ENCODE results near the gene RASGEF1C. TPM values are rescaled to one million over a fixed set of nuclear protein-coding genes. Genes with fewer than 3 reads are reported as not detected.
A peak's percentile ranks its signal among the peaks of the same experiment; 100 is the strongest.

RASGEF1C gene
- total and polyA plus RNA-seq, 9 donors = 2.3 to 5.3 (median 3.5) TPM

DNA sequence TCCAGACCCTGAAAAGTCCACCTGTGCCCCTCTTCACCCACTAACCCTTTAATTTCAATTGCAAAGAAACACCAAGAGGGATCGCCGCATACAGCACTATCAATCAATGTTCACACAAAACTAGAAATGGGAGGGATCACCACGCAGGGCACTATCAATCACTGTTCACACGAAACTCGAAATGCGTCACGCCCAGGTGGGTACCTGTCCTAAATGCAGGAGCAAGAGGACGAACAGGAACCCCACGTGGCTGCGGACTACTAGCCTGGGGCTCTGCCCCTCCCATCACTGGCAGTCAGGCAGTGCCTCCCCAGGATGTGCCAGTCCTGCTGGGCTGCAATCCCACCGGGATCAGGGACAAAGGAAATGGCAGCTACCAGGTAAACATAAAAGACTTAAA, 28.2 kb downstream of the RASGEF1C start:
- no peaks in the 10 kb centered on the region for H3K9me3 ChIP-seq (replicated peaks; ENCODE audit: control insufficient read depth, low read depth, low read length)
- no peaks in the 10 kb centered on the region for H3K27me3 ChIP-seq (ENCODE audit: control insufficient read depth, insufficient read depth, low read length)
- no peak for DNase-seq
- no peak overlapping the region for H3K4me3 ChIP-seq (ENCODE audit: low read length)
- 87% methylated on average over 8 of the region's 11 CpGs for WGBS (ENCODE audit: insufficient coverage)
- no peak overlapping the region for H3K27ac ChIP-seq (ENCODE audit: low read length)
- peaks cover 45% of the 10 kb centered on the region for H3K4me1 ChIP-seq (ENCODE audit: control insufficient read depth, insufficient read depth, low read length)
- no peaks in the 10 kb centered on the region for H3K36me3 ChIP-seq (ENCODE audit: control insufficient read depth, insufficient read depth, low read length)

DNA sequence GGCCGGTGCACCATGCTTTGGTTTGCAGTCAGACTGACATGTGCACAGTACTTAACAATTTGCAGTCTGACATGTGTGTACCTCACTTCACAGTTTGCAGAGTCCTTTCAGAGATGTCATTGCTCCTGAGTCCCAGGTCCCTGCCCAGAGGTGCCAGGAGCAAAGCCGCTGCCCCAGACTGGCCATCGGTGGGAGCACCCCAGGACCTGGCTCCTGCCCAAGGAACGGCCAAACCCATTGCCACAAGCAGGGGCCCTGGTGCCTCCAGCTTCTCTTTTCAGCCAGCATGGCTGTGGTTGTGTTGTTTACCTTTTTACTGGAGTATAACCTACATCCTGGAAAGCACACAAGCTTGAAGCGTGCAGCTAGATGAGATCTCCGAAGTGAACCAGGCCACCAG, 28.6 kb downstream of the RASGEF1C start:
- Histone ChIP-seq H3K27me3 (ENCODE audit: control insufficient read depth, insufficient read depth, low read length) (no peaks in the 10 kb centered on the region), H3K9me3 (replicated peaks; ENCODE audit: control insufficient read depth, low read depth, low read length) (no peaks in the 10 kb centered on the region), H3K4me3 (ENCODE audit: low read length) (no peak overlapping the region), H3K27ac (ENCODE audit: low read length) (no peak overlapping the region), H3K36me3 (ENCODE audit: control insufficient read depth, insufficient read depth, low read length) (no peaks in the 10 kb centered on the region), H3K4me1 (ENCODE audit: control insufficient read depth, insufficient read depth, low read length) (peaks cover 45% of the 10 kb centered on the region)
- WGBS (ENCODE audit: insufficient coverage) = 56% methylated on average over 5 of the region's 6 CpGs
- DNase-seq = no peak

DNA sequence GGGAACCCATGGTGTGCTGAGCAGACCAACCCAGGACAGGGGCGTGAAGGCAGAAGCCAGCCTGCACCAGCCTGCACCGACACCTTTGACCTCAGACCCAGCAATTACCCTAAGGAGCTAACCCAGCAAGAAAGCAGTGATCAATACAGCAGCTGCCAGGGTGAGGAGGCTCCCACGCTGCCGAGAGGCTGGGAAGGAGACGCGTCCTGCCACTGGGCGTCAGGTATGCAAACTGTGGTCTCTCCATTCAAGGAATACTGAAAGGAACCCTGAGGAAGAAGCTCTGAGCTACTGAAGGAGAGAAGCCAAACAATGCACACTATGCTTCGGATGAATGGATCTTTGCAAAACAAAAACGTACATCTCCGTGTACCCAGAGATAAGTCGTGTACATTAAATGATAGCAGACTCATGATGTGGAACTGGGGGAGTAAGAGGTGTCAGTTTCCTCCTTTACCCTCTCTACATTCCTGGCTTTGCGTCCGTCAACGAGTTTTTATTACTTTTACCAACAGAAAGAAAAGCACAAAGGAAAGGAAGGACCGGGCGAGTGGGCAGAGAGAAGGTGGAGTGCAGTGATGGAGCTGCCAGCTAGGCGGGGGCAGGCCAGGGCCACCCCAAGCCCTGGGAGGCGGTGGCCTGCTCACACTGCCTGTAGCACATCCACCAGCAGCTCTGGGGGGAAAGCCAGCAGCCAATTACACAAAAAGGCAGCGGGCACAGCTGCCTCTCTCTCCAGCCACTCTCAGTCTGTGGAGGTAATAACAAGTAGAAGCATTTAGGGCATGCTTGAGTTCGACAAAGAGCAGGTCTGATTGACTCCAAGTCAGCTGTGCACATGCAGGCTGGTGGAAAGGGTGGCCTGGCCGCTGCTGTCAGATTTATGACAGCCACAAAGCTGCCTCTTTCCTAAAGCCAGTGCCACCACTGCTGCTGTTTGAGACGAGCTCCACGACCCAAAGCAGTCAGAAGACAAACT, 29.3 kb downstream of the RASGEF1C start:
- Histone ChIP-seq H3K4me1 (ENCODE audit: control insufficient read depth, insufficient read depth, low read length) (peaks cover 51% of the 10 kb centered on the region), H3K36me3 (ENCODE audit: control insufficient read depth, insufficient read depth, low read length) (no peaks in the 10 kb centered on the region), H3K27ac (ENCODE audit: low read length) (peak overlapping the region; percentile 1), H3K27me3 (ENCODE audit: control insufficient read depth, insufficient read depth, low read length) (no peaks in the 10 kb centered on the region), H3K9me3 (replicated peaks; ENCODE audit: control insufficient read depth, low read depth, low read length) (no peaks in the 10 kb centered on the region), H3K4me3 (ENCODE audit: low read length) (no peak overlapping the region)
- WGBS (ENCODE audit: insufficient coverage) = 39% methylated on average over 12 of the region's 23 CpGs
- DNase-seq = peak; percentile 43

DNA sequence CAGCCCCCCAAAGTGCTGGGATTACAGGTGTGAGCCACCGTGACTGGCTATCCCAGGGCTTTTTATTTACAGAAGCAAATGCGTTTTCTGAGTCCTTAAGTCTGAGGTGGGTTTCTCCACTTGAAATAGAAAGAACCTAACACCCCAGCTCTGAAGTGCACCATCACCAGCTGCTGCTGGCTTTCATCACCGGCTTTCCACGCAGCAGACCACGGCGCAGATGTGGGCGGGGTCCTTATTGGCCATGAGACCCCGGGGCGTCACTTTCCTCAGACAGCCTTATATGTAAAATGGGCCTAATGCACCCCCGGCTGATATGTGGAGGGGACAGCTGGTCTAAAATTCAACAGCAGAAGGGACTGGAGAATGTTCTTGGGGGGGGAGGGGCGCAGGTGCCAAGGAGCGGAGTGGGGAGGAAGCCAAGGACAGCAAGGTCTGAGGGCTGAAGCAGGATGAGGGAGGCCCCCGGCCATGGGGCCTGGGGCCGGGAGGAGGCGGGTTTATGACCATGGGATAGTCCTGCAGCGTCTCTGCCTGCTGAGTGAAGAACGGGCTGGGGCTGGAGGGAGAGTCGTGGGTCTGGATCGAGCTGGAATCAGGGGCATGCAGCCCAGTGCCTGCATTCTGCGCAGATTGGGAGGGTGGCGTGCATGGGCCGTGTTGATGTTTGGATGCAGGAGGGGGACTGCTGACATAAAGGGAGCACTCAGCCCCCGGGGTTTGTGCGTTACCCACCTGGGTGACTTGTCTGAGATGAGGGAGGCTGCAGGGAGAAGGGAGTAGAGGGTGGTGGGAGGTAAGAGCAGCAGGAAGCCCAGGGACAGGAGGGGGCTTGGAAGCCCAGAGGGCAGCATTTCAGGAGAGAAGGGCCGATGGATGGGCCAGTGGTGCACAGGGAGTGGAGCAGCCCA, 30.2 kb downstream of the RASGEF1C start:
- H3K36me3 ChIP-seq (ENCODE audit: control insufficient read depth, insufficient read depth, low read length) = no peaks in the 10 kb centered on the region
- H3K27me3 ChIP-seq (ENCODE audit: control insufficient read depth, insufficient read depth, low read length) = no peaks in the 10 kb centered on the region
- H3K9me3 ChIP-seq (replicated peaks; ENCODE audit: control insufficient read depth, low read depth, low read length) = no peaks in the 10 kb centered on the region
- 62% methylated on average over 23 of the region's 25 CpGs for WGBS (ENCODE audit: insufficient coverage)
- H3K4me3 ChIP-seq (ENCODE audit: low read length) = no peak overlapping the region
- H3K4me1 ChIP-seq (ENCODE audit: control insufficient read depth, insufficient read depth, low read length) = peaks cover 56% of the 10 kb centered on the region
- no peak for DNase-seq
- no peak overlapping the region for H3K27ac ChIP-seq (ENCODE audit: low read length)

DNA sequence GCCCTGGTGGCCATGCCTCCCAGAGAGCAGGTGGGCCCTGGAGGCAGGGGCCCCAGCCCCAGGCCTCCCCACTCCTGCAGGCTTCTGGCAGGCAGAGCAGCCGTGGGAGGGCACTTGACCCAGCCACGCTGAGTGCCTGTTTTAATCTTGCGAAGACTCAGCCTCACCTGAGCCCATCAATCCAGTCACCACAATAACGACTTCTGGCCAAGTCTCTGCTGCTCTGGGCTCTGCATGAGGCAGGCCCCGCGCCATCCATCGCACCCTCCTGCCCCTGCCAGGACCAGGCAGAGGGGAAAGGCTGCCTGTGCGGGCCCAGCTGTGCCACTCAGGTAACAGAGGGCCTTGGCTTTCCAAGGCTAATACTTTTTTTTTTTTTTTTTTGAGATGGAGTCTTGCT, 32.8 kb downstream of the RASGEF1C start:
- Histone ChIP-seq H3K4me1 (ENCODE audit: control insufficient read depth, insufficient read depth, low read length) (peaks cover 79% of the 10 kb centered on the region), H3K27ac (ENCODE audit: low read length) (no peak overlapping the region), H3K36me3 (ENCODE audit: control insufficient read depth, insufficient read depth, low read length) (no peaks in the 10 kb centered on the region), H3K9me3 (replicated peaks; ENCODE audit: control insufficient read depth, low read depth, low read length) (no peaks in the 10 kb centered on the region), H3K27me3 (ENCODE audit: control insufficient read depth, insufficient read depth, low read length) (no peaks in the 10 kb centered on the region), H3K4me3 (ENCODE audit: low read length) (no peak overlapping the region)
- DNase-seq = no peak
- WGBS (ENCODE audit: insufficient coverage) = 84% methylated on average over 7 of the region's 8 CpGs

DNA sequence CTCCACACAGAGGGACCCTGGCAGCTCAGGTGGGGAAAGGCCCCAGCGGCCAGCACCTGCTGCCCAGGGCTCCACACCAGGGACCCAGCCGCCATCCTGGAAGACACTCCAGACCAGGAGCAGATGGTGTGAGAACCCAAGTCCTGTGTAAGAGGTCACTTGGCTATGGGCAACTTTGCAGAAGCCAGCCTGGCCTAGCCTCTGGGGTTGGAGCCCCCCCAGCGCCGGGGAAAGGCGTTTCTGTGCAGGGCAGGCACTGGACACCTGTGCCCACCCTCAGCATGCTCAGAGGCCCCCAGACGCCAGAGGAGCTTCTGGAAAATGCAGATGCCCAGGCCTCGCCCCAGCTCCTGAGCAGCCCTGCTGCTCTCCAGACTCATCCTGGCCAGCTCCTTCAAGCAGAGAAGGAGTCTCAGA, 34.0 kb downstream of the RASGEF1C start:
- WGBS (ENCODE audit: insufficient coverage) = 86% methylated on average over 7 of the region's 7 CpGs
- DNase-seq = no peak
- Histone ChIP-seq H3K4me3 (ENCODE audit: low read length) (no peak overlapping the region), H3K27me3 (ENCODE audit: control insufficient read depth, insufficient read depth, low read length) (no peaks in the 10 kb centered on the region), H3K36me3 (ENCODE audit: control insufficient read depth, insufficient read depth, low read length) (no peaks in the 10 kb centered on the region), H3K4me1 (ENCODE audit: control insufficient read depth, insufficient read depth, low read length) (peaks cover 82% of the 10 kb centered on the region), H3K9me3 (replicated peaks; ENCODE audit: control insufficient read depth, low read depth, low read length) (no peaks in the 10 kb centered on the region), H3K27ac (ENCODE audit: low read length) (no peak overlapping the region)

DNA sequence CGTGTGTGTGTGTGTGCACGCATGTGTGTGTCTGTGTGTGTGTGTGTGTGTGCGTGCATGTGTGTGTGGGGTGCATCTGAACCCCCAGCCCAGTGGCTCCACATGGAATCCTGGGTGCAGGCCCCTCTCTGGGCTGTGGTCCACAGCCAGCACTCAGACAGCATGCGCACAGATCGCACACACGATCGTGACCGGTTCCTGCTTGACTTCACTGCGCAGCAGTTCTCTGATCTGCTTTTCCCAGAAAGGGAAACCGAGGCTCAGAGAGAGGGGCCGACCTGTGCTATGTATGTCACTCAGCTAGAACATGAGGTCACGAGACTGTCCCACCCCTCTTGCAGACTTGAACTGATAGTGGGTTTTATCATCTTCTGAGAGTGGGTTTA, 34.4 kb downstream of the RASGEF1C start:
- no peak for DNase-seq
- Histone ChIP-seq H3K36me3 (ENCODE audit: control insufficient read depth, insufficient read depth, low read length) (no peaks in the 10 kb centered on the region), H3K27me3 (ENCODE audit: control insufficient read depth, insufficient read depth, low read length) (no peaks in the 10 kb centered on the region), H3K4me1 (ENCODE audit: control insufficient read depth, insufficient read depth, low read length) (peaks cover 82% of the 10 kb centered on the region), H3K4me3 (ENCODE audit: low read length) (no peak overlapping the region), H3K27ac (ENCODE audit: low read length) (peak overlapping the region; percentile 20), H3K9me3 (replicated peaks; ENCODE audit: control insufficient read depth, low read depth, low read length) (no peaks in the 10 kb centered on the region)
- 86% methylated on average over 10 of the region's 12 CpGs for WGBS (ENCODE audit: insufficient coverage)

DNA sequence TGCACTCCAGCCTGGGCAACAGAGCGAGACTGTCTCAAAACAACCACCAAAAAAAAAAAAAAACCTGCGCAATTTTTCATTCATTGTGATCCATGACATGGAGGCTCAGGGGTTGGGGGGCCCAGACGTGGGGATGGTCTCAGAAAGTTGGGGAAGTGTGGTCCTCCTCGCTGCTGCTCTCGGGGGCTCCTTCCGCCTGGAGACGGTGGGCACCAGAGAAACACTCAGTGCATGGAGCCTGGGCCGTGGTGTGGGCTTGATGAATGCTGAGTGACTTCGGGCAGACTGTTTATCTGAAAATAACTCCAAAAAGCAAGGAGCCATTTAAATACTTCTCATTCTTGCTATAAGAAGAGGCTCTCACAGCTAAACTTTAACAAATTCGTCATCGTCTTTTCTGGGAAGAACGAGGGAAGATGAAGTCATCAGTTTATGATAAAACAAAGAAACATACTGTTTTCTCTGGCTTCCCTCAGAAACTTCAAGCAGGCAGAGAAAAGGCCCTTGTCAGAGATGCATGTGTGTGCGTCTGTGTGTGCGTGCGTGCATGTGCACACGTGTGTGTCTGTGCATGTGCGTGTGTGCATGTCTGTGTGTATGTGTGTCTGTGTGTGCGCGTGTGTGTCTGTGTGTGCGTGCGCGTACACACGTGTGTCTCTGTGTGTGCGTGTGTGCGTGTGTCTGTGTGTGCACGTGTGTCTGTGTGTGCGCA, 35.0 kb downstream of the RASGEF1C start:
- Histone ChIP-seq H3K27me3 (ENCODE audit: control insufficient read depth, insufficient read depth, low read length) (no peaks in the 10 kb centered on the region), H3K9me3 (replicated peaks; ENCODE audit: control insufficient read depth, low read depth, low read length) (no peaks in the 10 kb centered on the region), H3K36me3 (ENCODE audit: control insufficient read depth, insufficient read depth, low read length) (no peaks in the 10 kb centered on the region), H3K4me3 (ENCODE audit: low read length) (no peak overlapping the region), H3K4me1 (ENCODE audit: control insufficient read depth, insufficient read depth, low read length) (peaks cover 82% of the 10 kb centered on the region), H3K27ac (ENCODE audit: low read length) (no peak overlapping the region)
- 83% methylated on average over 9 of the region's 27 CpGs for whole genome bisulfite sequencing (ENCODE audit: insufficient coverage)
- DNase-seq = peak; percentile 33

DNA sequence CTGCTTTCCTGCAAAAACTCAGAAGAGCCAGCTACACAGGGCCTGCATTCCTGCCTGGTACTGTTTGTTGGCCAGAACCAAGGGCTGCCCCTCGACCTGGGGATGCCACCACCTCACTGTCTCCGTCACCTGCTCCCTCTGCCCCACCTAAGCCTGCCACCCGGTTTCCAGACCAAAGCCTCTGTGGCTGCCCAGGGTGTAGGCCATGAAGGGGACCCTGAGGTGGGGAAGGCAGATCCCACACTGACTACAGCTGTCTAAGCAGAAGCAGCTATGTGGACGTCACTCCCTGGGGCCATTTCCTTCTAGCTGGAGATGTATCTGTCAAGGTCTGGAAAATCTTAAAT, 35.8 kb downstream of the RASGEF1C start:
- no peaks in the 10 kb centered on the region for H3K36me3 ChIP-seq (ENCODE audit: control insufficient read depth, insufficient read depth, low read length)
- WGBS (ENCODE audit: insufficient coverage) = 83% methylated on average over 2 of the region's 4 CpGs
- no peaks in the 10 kb centered on the region for H3K9me3 ChIP-seq (replicated peaks; ENCODE audit: control insufficient read depth, low read depth, low read length)
- H3K4me1 ChIP-seq (ENCODE audit: control insufficient read depth, insufficient read depth, low read length) = peaks cover 79% of the 10 kb centered on the region
- H3K27me3 ChIP-seq (ENCODE audit: control insufficient read depth, insufficient read depth, low read length) = no peaks in the 10 kb centered on the region
- no peak overlapping the region for H3K4me3 ChIP-seq (ENCODE audit: low read length)
- no peak for DNase-seq
- H3K27ac ChIP-seq (ENCODE audit: low read length) = peak overlapping the region; percentile 13
